Endodermal cell (in vitro differentiated cells): ENCODE results near the gene STXBP4. TPM values are rescaled to one million over a fixed set of nuclear protein-coding genes. Genes with fewer than 3 reads are reported as not detected.

Source experiments
- DNase-seq: peaks from one replicate; pipeline ENCODE4 v3.0.0-alpha.2; 2017
- H3K27ac ChIP-seq: 2 replicates; pipeline ENCODE4 v1.5.1; 2013; ENCODE audit warnings: mild to moderate bottlenecking, low read depth, low read length, moderate library complexity
- H3K27me3 ChIP-seq: 2 replicates; pipeline ENCODE4 v1.6.1; 2013; ENCODE audit warnings: mild to moderate bottlenecking, low read length, moderate library complexity; ENCODE audit not compliant: insufficient read depth, control insufficient read depth, poor library complexity, severe bottlenecking
- H3K36me3 ChIP-seq: 2 replicates; pipeline ENCODE4 v1.7.0; 2013; ENCODE audit warnings: mild to moderate bottlenecking, low read length, moderate library complexity; ENCODE audit not compliant: control insufficient read depth, insufficient read depth
- H3K4me1 ChIP-seq: one replicate; pipeline ENCODE4 v1.7.0; 2013; ENCODE audit warnings: low read length; ENCODE audit not compliant: control insufficient read depth, insufficient read depth
- H3K4me3 ChIP-seq: 2 replicates; pipeline ENCODE4 v1.5.1; 2013; ENCODE audit warnings: mild to moderate bottlenecking, low read length, moderate library complexity
- H3K9ac ChIP-seq: 2 replicates; pipeline ENCODE4 v1.6.1; 2013; ENCODE audit warnings: mild to moderate bottlenecking, low read length, moderate library complexity; ENCODE audit not compliant: poor library complexity, severe bottlenecking; ENCODE audit errors: extremely low read depth
- H3K9me3 ChIP-seq: 2 replicates; pipeline ENCODE4 v1.6.1; 2013; ENCODE audit warnings: mild to moderate bottlenecking, low read length, moderate library complexity; ENCODE audit not compliant: control insufficient read depth
- H3K27ac Mint-ChIP-seq: 2 replicates; pipeline ENCODE4 v1.8.0; 2020; ENCODE audit warnings: mixed read lengths
- H3K27me3 Mint-ChIP-seq: 2 replicates; pipeline ENCODE4 v1.8.0; 2021; ENCODE audit warnings: mild to moderate bottlenecking, mixed read lengths; ENCODE audit not compliant: insufficient read depth
- H3K36me3 Mint-ChIP-seq: 2 replicates; pipeline ENCODE4 v1.8.0; 2020; ENCODE audit warnings: low read depth, mixed read lengths
- H3K4me1 Mint-ChIP-seq: 2 replicates; pipeline ENCODE4 v1.8.0; 2020; ENCODE audit warnings: mixed read lengths
- H3K4me3 Mint-ChIP-seq: 2 replicates; pipeline ENCODE4 v1.8.0; 2020; ENCODE audit warnings: mild to moderate bottlenecking, moderate library complexity, mixed read lengths
- H3K9me3 Mint-ChIP-seq: 2 replicates; pipeline ENCODE4 v1.8.0; 2020; ENCODE audit warnings: mild to moderate bottlenecking, mixed read lengths
- WGBS, 2 experiments: methylation state at CpG; one replicate each; pipeline versions ENCODE4 v1.1.5 to v1.1.7; 2013; ENCODE audit warnings: missing lambda C conversion rate in 2 of 2, mixed read lengths in 1 of 2; ENCODE audit not compliant: insufficient coverage in 1 of 2, insufficient read length in 1 of 2; 5-methylcytosine and 5-hydroxymethylcytosine counted together
- total RNA-seq, 2 donors: library from RNA; stranded (reverse); fragmentation: NEBNext Ultra II Directional in 1 of 2; extraction: Animal tissue kit (Norgen Biotek cat#: 25700) in 1 of 2; gene quantifications; 2 replicates in 1 of 2; 3 replicates in 1 of 2; pipeline ENCODE4 v1.2.1, GENCODE V29; 2021
- TF ChIP-seq, protein P1 (sequence below): fragments of 200-600 bp; sonication (generic); conservative IDR thresholded peaks from 2 replicates; pipeline ENCODE4 v1.5.0; 2021; ENCODE audit warnings: antibody characterized with exemption, mild to moderate bottlenecking

The STXBP4 gene
- total RNA-seq, 2 donors from 2014 or later, result 15.5 to 18.0 TPM

DNA sequence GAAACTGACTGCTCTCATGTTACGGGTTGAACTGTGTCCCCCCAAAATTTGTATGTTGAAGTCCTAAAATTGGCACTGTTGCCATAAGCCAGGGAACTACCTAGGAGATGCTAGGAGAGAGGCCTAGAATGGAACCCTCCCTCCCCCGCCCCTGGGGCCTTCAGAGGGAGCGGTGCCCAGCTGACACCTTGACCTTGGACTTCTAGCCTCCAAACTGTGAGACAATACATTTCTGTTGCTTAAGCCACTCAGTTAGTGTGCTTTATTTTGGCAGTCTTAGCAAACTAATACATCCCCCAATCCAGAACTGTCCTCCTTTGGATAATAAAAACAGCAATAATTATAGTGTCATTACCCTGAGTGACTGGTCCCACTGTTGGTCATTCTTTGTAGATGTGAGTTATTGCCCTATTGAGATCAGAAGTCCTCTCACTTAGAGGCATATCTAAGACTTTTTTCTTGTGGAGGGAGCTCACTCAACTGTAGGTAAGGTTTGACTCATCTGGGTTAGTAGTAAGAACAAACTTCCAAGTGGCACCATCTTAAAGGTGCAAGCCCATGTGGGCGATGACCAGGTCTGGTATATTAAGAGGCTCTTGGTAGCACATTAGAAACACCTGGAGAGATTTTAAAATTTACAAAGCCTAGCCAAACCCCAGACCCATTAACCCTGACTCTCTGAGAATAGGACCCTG lies 203.2 kb downstream of the STXBP4 start:
- Histone ChIP-seq H3K27ac (no peak overlapping the region), H3K27me3 (no peaks in the 10 kb centered on the region), H3K9me3 (peaks cover 14% of the 10 kb centered on the region), H3K9ac (no peak overlapping the region), H3K36me3 (no peaks in the 10 kb centered on the region), H3K4me1 (peaks cover 3% of the 10 kb centered on the region), H3K4me3 (no peak overlapping the region)
- Mint-ChIP-seq H3K27ac (no peak overlapping the region), H3K27me3 (no peaks in the 10 kb centered on the region), H3K4me1 (no peaks in the 10 kb centered on the region), H3K4me3 (no peak overlapping the region), H3K36me3 (peaks cover 8% of the 10 kb centered on the region), H3K9me3 (peaks cover 10% of the 10 kb centered on the region)
- TF ChIP-seq, protein P1, sequence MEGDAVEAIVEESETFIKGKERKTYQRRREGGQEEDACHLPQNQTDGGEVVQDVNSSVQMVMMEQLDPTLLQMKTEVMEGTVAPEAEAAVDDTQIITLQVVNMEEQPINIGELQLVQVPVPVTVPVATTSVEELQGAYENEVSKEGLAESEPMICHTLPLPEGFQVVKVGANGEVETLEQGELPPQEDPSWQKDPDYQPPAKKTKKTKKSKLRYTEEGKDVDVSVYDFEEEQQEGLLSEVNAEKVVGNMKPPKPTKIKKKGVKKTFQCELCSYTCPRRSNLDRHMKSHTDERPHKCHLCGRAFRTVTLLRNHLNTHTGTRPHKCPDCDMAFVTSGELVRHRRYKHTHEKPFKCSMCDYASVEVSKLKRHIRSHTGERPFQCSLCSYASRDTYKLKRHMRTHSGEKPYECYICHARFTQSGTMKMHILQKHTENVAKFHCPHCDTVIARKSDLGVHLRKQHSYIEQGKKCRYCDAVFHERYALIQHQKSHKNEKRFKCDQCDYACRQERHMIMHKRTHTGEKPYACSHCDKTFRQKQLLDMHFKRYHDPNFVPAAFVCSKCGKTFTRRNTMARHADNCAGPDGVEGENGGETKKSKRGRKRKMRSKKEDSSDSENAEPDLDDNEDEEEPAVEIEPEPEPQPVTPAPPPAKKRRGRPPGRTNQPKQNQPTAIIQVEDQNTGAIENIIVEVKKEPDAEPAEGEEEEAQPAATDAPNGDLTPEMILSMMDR, result no peak
- DNase-seq, result no peak
- 93 to 94% methylated on average over 2 to 4 of the region's 4 CpGs for WGBS, 2 experiments

DNA sequence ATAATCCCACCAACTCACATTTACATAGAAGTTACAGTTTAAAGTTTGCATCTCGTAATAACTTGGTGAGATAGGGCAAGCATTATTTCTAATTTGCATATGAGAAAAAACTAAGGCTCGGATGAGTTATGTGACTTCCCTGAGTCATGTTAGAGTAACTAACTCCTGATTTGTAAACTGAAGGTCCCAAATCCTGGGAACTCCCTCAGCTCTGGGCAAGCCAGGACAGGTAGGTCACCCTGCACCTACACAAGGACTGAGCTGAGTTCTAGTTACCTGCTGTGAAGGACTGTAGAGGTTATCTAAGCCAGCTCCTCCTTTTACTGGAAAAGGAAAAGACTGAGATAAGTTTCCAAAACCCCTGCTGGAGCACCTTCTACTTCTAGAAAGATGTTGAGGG lies 204.0 kb downstream of the STXBP4 start:
- no peak overlapping the region for H3K27ac Mint-ChIP-seq
- Histone ChIP-seq H3K9ac (no peak overlapping the region), H3K36me3 (no peaks in the 10 kb centered on the region), H3K27ac (no peak overlapping the region), H3K27me3 (no peaks in the 10 kb centered on the region), H3K9me3 (peaks cover 14% of the 10 kb centered on the region), H3K4me1 (peaks cover 3% of the 10 kb centered on the region), H3K4me3 (no peak overlapping the region)
- 97 to 100% methylated on average over 1 to 2 of the region's 2 CpGs for WGBS, 2 experiments
- H3K4me3 Mint-ChIP-seq, result no peak overlapping the region
- TF ChIP-seq, protein P1, result no peak
- H3K27me3 Mint-ChIP-seq, result no peaks in the 10 kb centered on the region
- peaks cover 8% of the 10 kb centered on the region for H3K36me3 Mint-ChIP-seq
- H3K9me3 Mint-ChIP-seq, result peaks cover 10% of the 10 kb centered on the region
- no peak for DNase-seq
- H3K4me1 Mint-ChIP-seq, result no peaks in the 10 kb centered on the region

GRCh38 chr17:55174133-55174532 lies 205.6 kb downstream of the STXBP4 start:
- Mint-ChIP-seq H3K27ac (no peak overlapping the region), H3K4me3 (no peak overlapping the region), H3K36me3 (peaks cover 8% of the 10 kb centered on the region), H3K9me3 (peaks cover 10% of the 10 kb centered on the region), H3K27me3 (no peaks in the 10 kb centered on the region), H3K4me1 (no peaks in the 10 kb centered on the region)
- Histone ChIP-seq H3K27ac (no peak overlapping the region), H3K36me3 (no peaks in the 10 kb centered on the region), H3K9me3 (peaks cover 14% of the 10 kb centered on the region), H3K4me1 (peaks cover 3% of the 10 kb centered on the region), H3K9ac (no peak overlapping the region), H3K27me3 (no peaks in the 10 kb centered on the region), H3K4me3 (no peak overlapping the region)
- TF ChIP-seq, protein P1, result no peak
- WGBS, 2 experiments, result 63 to 94% methylated on average over 1 of the region's 1 CpG
- no peak for DNase-seq
